Immature natural killer cell (primary cell): ENCODE measurements around the gene PSMG3. TPM values are rescaled to one million over a fixed set of nuclear protein-coding genes. Genes with fewer than 3 reads are reported as not detected.

Experiments used
- DNase-seq, 3 donors: peaks; one replicate each; pipeline ENCODE4 v3.0.0; 2022; ENCODE audit warnings: mixed read lengths in 1 of 3
- H3K27ac Mint-ChIP-seq, 6 donors: one replicate each; pipeline ENCODE4 v1.8.0; 2020; ENCODE audit warnings: mixed read lengths in 6 of 6, mild to moderate bottlenecking in 5 of 6, inconsistent platforms in 4 of 6, moderate library complexity in 3 of 6
- H3K27me3 Mint-ChIP-seq, 3 donors: one replicate each; pipeline ENCODE4 v1.8.0; 2020 to 2021; ENCODE audit warnings: low read depth in 3 of 3, mild to moderate bottlenecking in 3 of 3, mixed read lengths in 3 of 3, moderate library complexity in 3 of 3, inconsistent platforms in 1 of 3
- H3K36me3 Mint-ChIP-seq, 3 donors: one replicate each; pipeline ENCODE4 v1.8.0; 2020; ENCODE audit warnings: mixed read lengths in 3 of 3, inconsistent platforms in 2 of 3, mild to moderate bottlenecking in 2 of 3
- H3K4me1 Mint-ChIP-seq, 2 donors: one replicate each; pipeline ENCODE4 v1.8.0; 2020; ENCODE audit warnings: inconsistent platforms in 2 of 2, mild to moderate bottlenecking in 2 of 2, mixed read lengths in 2 of 2, moderate library complexity in 1 of 2
- H3K4me3 Mint-ChIP-seq, 5 donors: one replicate each; pipeline ENCODE4 v1.8.0; 2020; ENCODE audit warnings: mild to moderate bottlenecking in 5 of 5, mixed read lengths in 5 of 5, inconsistent platforms in 3 of 5, moderate library complexity in 3 of 5
- H3K9me3 Mint-ChIP-seq, 6 donors: one replicate each; pipeline ENCODE4 v1.8.0; 2020; ENCODE audit warnings: mild to moderate bottlenecking in 6 of 6, mixed read lengths in 6 of 6, inconsistent platforms in 4 of 6, moderate library complexity in 3 of 6
- polyA plus RNA-seq, 3 donors: library from polyadenylated mRNA; unstranded; fragments of 300-500 nt; fragmentation: Illumina TruSeq; gene quantifications; one replicate each; pipeline ENCODE4 v1.2.3, GENCODE V29; 2021

PSMG3 gene
- 10 to 100 TPM; 56.3 to 71.0 (median 61.9) TPM for polyA plus RNA-seq

GRCh38 chr7:1569833-1570632 lies at the start of gene PSMG3:
Gene PSMG3 (minus strand): TSS chr7:1570032. CDS start chr7:1569339, 693 bp downstream.
- H3K4me3 Mint-ChIP-seq = peak within 1 kb of the TSS; percentile 84 to 89 (median 88)
- peaks cover 2 to 12% (median 6%) of the 10 kb centered on the region in 3 donors for H3K27me3 Mint-ChIP-seq
- H3K36me3 Mint-ChIP-seq = no peaks in the 10 kb centered on the region
- no peaks in the 10 kb centered on the region for H3K9me3 Mint-ChIP-seq
- H3K4me1 Mint-ChIP-seq = peaks cover 26 to 29% of the 10 kb centered on the region in 2 donors
- DNase-seq = peak; percentile 88 to 90 (median 90)
- H3K27ac Mint-ChIP-seq = peak within 1 kb of the TSS; percentile 86 to 91 (median 90)

- no peaks in the 10 kb centered on the region for H3K4me1 Mint-ChIP-seq
Measured at GRCh38 chr7:1618475-1618874, 48.6 kb upstream of the PSMG3 start.

GRCh38 chr7:1617957-1618356 lies 48.1 kb upstream of the PSMG3 start:
- Mint-ChIP-seq H3K4me3 (no peak overlapping the region), H3K27ac (no peak overlapping the region), H3K27me3 (peaks cover 0 to 3% (median 3%) of the 10 kb centered on the region in 3 donors), H3K36me3 (no peaks in the 10 kb centered on the region), H3K9me3 (no peaks in the 10 kb centered on the region), H3K4me1 (no peaks in the 10 kb centered on the region)
- DNase-seq = no peak

More at GRCh38 chr7:1618475-1618874, 48.6 kb upstream of the PSMG3 start:
- Mint-ChIP-seq H3K27me3 (peaks cover 0 to 3% (median 3%) of the 10 kb centered on the region in 3 donors), H3K27ac (no peak overlapping the region), H3K36me3 (no peaks in the 10 kb centered on the region), H3K9me3 (no peaks in the 10 kb centered on the region), H3K4me3 (no peak overlapping the region)
- no peak for DNase-seq

- no peak overlapping the region for H3K4me3 Mint-ChIP-seq
- no peak for DNase-seq
- peaks cover 3 to 8% (median 5%) of the 10 kb centered on the region in 3 donors for H3K27me3 Mint-ChIP-seq
- no peak overlapping the region for H3K27ac Mint-ChIP-seq
- H3K36me3 Mint-ChIP-seq = no peaks in the 10 kb centered on the region
- H3K9me3 Mint-ChIP-seq = no peaks in the 10 kb centered on the region
- no peaks in the 10 kb centered on the region for H3K4me1 Mint-ChIP-seq
Measured at GRCh38 chr7:1616741-1617140, 46.9 kb upstream of the PSMG3 start.

GRCh38 chr7:1611708-1612241 lies 41.9 kb upstream of the PSMG3 start:
- DNase-seq = no peak
- Mint-ChIP-seq H3K27me3 (peaks cover 5 to 6% (median 6%) of the 10 kb centered on the region in 3 donors), H3K4me1 (no peaks in the 10 kb centered on the region), H3K27ac (peak overlapping the region in 1 of 6 donors; percentile 28), H3K4me3 (no peak overlapping the region), H3K36me3 (no peaks in the 10 kb centered on the region), H3K9me3 (no peaks in the 10 kb centered on the region)

- DNase-seq = no peak
- H3K9me3 Mint-ChIP-seq = no peaks in the 10 kb centered on the region
Measured at GRCh38 chr7:1610678-1611302, 41.0 kb upstream of the PSMG3 start.

GRCh38 chr7:1610013-1610677 lies 40.3 kb upstream of the PSMG3 start:
- Mint-ChIP-seq H3K9me3 (no peaks in the 10 kb centered on the region), H3K27me3 (peaks cover 5 to 11% (median 8%) of the 10 kb centered on the region in 3 donors), H3K4me1 (no peaks in the 10 kb centered on the region), H3K36me3 (no peaks in the 10 kb centered on the region), H3K4me3 (no peak overlapping the region), H3K27ac (no peak overlapping the region)
- no peak for DNase-seq

More at GRCh38 chr7:1610678-1611302, 41.0 kb upstream of the PSMG3 start:
- Mint-ChIP-seq H3K4me1 (no peaks in the 10 kb centered on the region), H3K4me3 (no peak overlapping the region), H3K27me3 (peaks cover 5 to 8% (median 6%) of the 10 kb centered on the region in 3 donors), H3K36me3 (no peaks in the 10 kb centered on the region), H3K27ac (no peak overlapping the region)

GRCh38 chr7:1609023-1609422 lies 39.2 kb upstream of the PSMG3 start:
- Mint-ChIP-seq H3K4me3 (no peak overlapping the region), H3K27me3 (peaks cover 4 to 11% (median 8%) of the 10 kb centered on the region in 3 donors), H3K9me3 (no peaks in the 10 kb centered on the region), H3K27ac (no peak overlapping the region), H3K36me3 (no peaks in the 10 kb centered on the region), H3K4me1 (no peaks in the 10 kb centered on the region)
- no peak for DNase-seq

GRCh38 chr7:1608318-1608717 lies 38.5 kb upstream of the PSMG3 start:
- Mint-ChIP-seq H3K4me1 (no peaks in the 10 kb centered on the region), H3K36me3 (no peaks in the 10 kb centered on the region), H3K9me3 (no peaks in the 10 kb centered on the region), H3K4me3 (no peak overlapping the region), H3K27ac (no peak overlapping the region), H3K27me3 (peaks cover 4 to 11% (median 8%) of the 10 kb centered on the region in 3 donors)
- DNase-seq = no peak

- DNase-seq = no peak
- Mint-ChIP-seq H3K27me3 (peaks cover 4 to 11% (median 8%) of the 10 kb centered on the region in 3 donors), H3K36me3 (no peaks in the 10 kb centered on the region), H3K4me1 (no peaks in the 10 kb centered on the region), H3K9me3 (no peaks in the 10 kb centered on the region), H3K27ac (no peak overlapping the region), H3K4me3 (no peak overlapping the region)
Measured at GRCh38 chr7:1607696-1608095, 37.9 kb upstream of the PSMG3 start.

- H3K9me3 Mint-ChIP-seq = no peaks in the 10 kb centered on the region
- no peak overlapping the region for H3K27ac Mint-ChIP-seq
- DNase-seq = no peak
- no peaks in the 10 kb centered on the region for H3K4me1 Mint-ChIP-seq
- H3K4me3 Mint-ChIP-seq = no peak overlapping the region
- peaks cover 4 to 8% (median 5%) of the 10 kb centered on the region in 3 donors for H3K27me3 Mint-ChIP-seq
- H3K36me3 Mint-ChIP-seq = no peaks in the 10 kb centered on the region
Measured at GRCh38 chr7:1607001-1607400, 37.2 kb upstream of the PSMG3 start.

GRCh38 chr7:1604383-1604782 lies 34.6 kb upstream of the PSMG3 start:
- Mint-ChIP-seq H3K9me3 (no peaks in the 10 kb centered on the region), H3K27ac (no peak overlapping the region), H3K36me3 (no peaks in the 10 kb centered on the region), H3K4me3 (no peak overlapping the region), H3K27me3 (peaks cover 1 to 8% (median 2%) of the 10 kb centered on the region in 3 donors), H3K4me1 (no peaks in the 10 kb centered on the region)
- DNase-seq = no peak

GRCh38 chr7:1603346-1604225 lies 33.8 kb upstream of the PSMG3 start:
- Mint-ChIP-seq H3K4me3 (no peak overlapping the region), H3K4me1 (no peaks in the 10 kb centered on the region), H3K9me3 (no peaks in the 10 kb centered on the region), H3K27ac (no peak overlapping the region), H3K27me3 (peaks cover 1 to 7% (median 3%) of the 10 kb centered on the region in 3 donors), H3K36me3 (no peaks in the 10 kb centered on the region)
- no peak for DNase-seq
